ENCODE results near the gene PPP1R37. TPM values are rescaled to one million over a fixed set of nuclear protein-coding genes. Genes with fewer than 3 reads are reported as not detected.

PPP1R37 gene
- total and polyA plus RNA-seq, 2 of the 13 experiments (the other 11 are each of a cell fraction or from before 2014, with no cell fraction given) = 9.0 to 14.3 TPM

- TF ChIP-seq JUN (CRISPR knock-in tag; IDR thresholded peaks at IDR 0.05) (no peak), CSRNP2 (CRISPR knock-in tag; conservative IDR thresholded peaks at IDR 0.05; ENCODE audit: low read depth) (no peak), DDIT3 (CRISPR knock-in tag; IDR thresholded peaks at IDR 0.05) (no peak), ZNF792 (CRISPR knock-in tag; IDR thresholded peaks at IDR 0.05) (peak; percentile 31; the same call in 1 of the 2 replicates), SETDB1 (CRISPR knock-in tag; IDR thresholded peaks at IDR 0.05; ENCODE audit: borderline replicate concordance) (no peak), RXRA (CRISPR knock-in tag; IDR thresholded peaks at IDR 0.05) (no peak; the same call in 1 of the 2 replicates), ZBTB46 (CRISPR knock-in tag; IDR thresholded peaks at IDR 0.05; ENCODE audit: borderline replicate concordance) (no peak), MEIS1 (CRISPR knock-in tag; IDR thresholded peaks at IDR 0.05; ENCODE audit: borderline replicate concordance) (no peak), CEBPG (CRISPR knock-in tag; IDR thresholded peaks at IDR 0.05) (0 out of 2 replicates have a peak, but pooled peaks have one; percentile 15), GLMP (CRISPR knock-in tag; IDR thresholded peaks at IDR 0.05; ENCODE audit: borderline replicate concordance) (no peak), ZNF101 (CRISPR knock-in tag; IDR thresholded peaks at IDR 0.05; ENCODE audit: borderline replicate concordance, low read depth) (no peak), ZNF614 (CRISPR knock-in tag; IDR thresholded peaks at IDR 0.05; ENCODE audit: borderline replicate concordance) (0 out of 2 replicates have a peak, but pooled peaks have one; percentile 31), E2F2 (CRISPR knock-in tag; IDR thresholded peaks at IDR 0.05; ENCODE audit: borderline replicate concordance) (no peak), ZNF776 (CRISPR knock-in tag; IDR thresholded peaks at IDR 0.05) (no peak), AKNA (CRISPR knock-in tag; IDR thresholded peaks at IDR 0.05; ENCODE audit: borderline replicate concordance) (no peak), NR2F6 (IDR thresholded peaks at IDR 0.05) (no peak), NR2F6 (CRISPR knock-in tag; IDR thresholded peaks at IDR 0.05) (peak; percentile 39), ISL2 (CRISPR knock-in tag; IDR thresholded peaks at IDR 0.05) (peak; percentile 29; the same call in 1 of the 2 replicates), ETV6 (CRISPR knock-in tag; conservative IDR thresholded peaks at IDR 0.05) (no peak), BCL6 (CRISPR knock-in tag; IDR thresholded peaks at IDR 0.05) (peak; percentile 95), MIXL1 (CRISPR knock-in tag; IDR thresholded peaks at IDR 0.05) (peak; percentile 81)
These were observed 78.2 kb downstream of the PPP1R37 start (continued) for GRCh38 chr19:45171211-45171623.

All from HepG2 (cell line).